GM18870 (cell line): Measurements from ENCODE around the gene WBP4.

Experiments
- ATAC-seq: cut with Tn5 transposase; IDR thresholded peaks from one replicate; pipeline ENCODE4 v1.9.1; 2021; ENCODE audit warnings: moderate library complexity; ENCODE audit not compliant: unreplicated experiment

WBP4 gene

DNA sequence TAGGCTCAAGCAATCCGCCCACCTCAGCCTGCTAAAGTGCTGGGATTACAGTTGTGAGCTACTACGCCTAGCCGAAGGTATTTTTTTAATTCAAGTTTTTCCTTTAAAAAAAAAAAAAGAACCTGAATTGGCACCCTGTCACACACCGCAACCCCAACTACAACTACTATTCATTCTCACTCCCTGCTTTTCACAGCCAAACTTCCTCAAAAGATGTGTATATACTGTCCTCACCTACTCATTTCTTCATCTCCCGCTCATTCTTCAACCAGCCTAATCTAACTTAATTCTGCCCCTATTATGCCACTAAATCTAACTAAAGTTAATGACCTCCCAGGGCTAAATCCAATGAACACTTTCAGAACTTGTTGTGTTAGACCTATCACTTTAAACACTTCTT, 12.7 kb upstream of the WBP4 start:
- no peak for ATAC-seq

DNA sequence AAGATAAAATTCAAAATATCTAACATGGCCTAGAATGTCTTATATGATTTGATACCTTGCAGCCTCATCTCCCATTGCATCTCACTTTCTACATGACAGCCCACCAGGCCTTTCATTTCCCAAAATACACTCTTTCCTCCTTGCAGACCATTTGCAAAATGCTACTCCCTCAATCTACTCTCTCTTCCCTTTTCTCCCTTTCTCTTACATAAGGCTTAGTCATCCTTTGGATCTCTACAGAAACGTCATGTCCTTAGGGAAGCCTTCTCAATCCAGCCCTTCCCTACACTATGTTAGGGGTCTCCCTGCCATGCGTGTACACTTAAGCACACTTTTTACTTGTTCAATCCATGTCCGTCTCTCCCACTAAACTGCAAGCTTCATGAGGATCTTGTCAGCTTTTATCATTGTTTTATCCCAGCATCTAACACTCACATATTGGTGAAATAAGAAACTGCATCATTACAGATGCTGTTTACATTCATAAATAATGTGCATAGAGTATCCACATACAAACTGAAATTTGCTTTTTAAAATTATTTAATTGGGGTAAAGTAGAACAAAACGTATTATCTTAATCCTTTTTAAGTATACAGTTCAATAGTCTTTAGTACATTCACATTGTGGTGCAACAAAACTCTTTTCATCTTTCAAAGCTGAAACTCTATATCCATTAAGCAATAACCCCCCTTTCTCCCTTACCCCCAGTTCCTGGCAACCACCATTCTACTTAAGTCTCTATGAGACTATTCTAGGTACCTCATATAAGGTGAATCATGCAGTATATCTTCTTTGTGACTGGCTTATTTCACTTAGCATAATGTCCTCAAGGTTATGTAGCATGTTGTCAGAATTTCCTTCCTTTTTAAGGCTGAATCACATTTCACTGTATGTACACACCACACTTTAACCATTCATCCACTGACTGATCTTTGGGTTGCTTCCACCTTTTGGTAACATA, 11.5 kb upstream of the WBP4 start:
- ATAC-seq, result no peak

DNA sequence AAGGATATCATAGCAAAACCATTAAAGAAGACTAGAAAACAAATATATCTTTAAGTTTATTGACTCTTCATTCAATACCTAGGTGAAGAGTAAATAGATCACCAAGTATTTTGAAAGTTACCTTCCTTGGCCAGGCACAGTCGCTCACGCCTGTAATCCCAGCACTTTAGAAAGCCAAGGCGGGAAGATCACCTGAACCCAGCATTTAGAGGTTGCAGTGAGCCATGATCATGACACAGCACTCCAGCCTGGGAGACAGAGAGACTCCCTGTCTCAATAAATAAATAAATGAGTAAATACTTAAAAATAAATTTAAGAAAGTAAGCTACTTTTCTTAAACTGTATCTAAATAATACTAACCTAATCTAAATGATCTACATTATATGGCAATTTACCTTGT, 8.9 kb upstream of the WBP4 start:
- no peak for ATAC-seq

DNA sequence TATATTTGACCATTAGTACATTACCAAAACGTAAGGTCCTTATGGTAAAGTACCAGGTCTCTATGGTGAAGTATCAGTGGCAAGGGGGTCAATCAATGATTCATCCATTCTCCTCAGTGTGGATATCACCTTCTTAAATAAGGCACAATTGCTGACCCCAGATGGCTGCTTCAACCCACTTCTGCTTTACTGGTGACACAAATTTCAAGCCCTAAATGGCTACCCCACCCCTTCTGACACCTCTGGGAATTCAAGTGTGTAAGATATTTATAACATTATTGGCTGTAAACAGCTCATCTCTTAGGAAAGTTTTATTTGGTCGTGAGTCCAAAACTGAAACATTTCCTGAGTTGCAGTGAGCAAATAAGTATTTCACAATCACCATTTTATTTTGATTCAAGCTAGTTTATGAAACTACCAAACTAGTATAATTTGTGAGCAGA, 7.9 kb upstream of the WBP4 start:
- peak; percentile 72 for ATAC-seq

DNA sequence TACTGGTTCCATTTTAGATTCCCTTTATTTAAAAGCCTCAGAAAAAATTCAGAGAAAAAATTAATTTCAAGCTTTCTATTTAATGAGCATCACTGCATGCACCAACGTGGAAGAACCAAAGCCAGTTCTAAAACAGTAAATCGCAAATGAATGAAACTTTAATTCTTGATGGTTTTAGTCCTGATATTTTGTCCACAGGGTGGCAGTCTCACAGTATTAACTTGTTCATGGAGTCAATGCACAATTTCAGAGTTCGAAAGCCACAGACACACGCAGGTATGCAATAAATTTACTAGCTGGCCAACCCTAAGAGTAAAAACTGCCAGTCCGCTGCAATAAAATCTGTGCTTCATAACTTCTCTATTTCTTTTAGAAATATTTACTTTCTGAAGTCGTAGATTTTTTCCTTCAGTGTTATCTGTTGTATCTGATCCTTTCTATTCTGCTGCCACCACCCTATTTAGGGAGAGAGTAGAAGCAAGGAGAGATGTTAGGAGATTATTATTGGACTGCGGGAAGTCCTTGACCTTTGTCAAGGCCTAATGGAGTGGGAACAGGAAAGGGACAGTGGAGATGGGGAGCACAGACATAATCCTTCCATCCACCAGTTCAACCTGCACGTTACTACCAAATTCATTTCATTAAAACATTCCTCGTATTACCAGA, 7.0 kb upstream of the WBP4 start:
- no peak for ATAC-seq

DNA sequence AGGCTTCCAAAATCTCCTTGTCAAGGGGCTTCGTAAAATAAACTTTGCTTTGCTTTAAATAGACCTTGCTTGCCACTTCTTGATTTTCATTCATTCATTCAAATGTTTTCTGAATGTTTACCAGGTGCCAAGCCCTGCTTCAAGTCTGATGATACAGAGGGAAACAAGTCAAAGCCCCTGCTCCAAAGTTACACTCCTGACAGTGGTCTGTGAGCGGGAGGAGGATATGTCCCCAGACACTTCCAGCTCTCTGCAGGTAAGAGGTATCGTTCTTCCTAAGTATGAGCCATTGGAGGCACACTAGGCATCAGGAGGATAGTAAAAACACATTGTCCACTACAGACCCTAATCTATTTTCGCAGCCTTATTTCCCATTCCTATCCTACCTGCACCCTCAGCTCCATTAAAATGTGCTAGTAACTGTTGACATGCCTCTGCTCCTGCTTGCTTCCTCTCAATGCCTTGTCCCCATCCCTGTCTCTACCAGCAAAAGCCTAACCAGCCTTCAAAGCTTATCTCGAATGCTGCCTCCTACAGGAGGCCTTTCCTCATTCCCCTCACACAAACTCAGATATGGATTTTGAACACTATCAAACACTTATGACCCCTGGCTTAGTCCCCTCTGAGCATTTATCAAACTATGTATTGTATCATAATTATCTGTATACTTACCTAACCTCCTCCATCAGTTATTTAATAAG, 6.2 kb upstream of the WBP4 start:
- no peak for ATAC-seq

DNA sequence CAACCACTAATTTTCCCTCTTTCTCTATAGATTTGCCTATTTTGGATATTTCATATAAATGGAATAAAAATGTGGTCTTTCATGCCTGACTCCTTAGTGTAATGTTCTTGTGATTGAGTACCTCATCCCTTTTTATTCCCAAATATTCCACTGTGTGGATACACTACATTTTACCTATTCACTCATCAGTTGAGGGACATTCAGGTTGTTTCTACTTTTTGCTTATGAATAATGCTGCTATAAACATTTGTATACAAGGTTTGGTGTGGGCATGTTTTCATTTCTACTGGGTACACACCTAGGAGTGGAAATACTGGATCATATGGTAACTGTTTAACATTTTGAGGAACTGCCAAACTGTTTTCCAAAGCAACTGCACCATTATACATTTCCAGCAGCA, 5.1 kb upstream of the WBP4 start:
- no peak for ATAC-seq

DNA sequence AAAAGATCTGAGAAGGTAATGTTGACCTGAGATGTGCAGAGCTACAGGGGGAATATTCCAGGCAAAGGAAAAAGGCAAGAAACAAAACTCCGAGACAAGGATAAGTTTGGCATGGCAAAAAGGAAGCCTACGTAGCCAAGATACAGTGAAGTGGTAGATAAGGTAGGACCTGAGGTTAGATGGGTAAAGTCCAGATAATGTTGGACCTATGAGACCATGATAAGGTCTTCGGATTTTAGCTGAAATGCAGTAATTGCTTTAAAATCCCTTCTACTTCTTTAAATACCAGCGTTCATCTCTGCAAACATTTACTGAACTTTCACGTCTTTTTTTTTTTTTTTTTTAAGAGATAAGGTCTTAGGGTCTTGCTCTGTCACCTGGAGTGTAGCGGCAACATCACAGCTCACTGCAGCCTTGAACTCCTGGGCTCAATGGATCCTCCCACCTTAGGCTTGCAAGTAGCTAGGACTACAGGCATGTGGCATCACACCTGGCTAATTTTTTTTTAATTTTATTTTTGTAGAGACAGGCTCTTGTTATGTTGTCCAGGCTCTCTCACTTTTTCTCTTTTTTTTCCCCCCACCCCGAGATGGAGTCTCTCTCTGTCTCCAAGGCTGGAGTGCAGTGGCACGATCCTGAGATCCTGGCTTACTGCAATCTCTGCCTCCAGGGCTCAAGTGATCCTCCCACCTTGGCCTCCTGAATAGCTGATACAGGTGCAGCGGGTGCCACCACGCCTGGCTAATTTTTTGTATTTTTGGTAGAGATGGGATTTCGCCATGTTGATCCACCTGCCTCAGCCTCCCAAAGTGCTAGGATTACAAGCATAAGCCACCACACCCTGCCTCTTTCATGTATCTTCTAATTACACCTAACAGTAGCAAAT, 4.2 kb upstream of the WBP4 start:
- no peak for ATAC-seq

DNA sequence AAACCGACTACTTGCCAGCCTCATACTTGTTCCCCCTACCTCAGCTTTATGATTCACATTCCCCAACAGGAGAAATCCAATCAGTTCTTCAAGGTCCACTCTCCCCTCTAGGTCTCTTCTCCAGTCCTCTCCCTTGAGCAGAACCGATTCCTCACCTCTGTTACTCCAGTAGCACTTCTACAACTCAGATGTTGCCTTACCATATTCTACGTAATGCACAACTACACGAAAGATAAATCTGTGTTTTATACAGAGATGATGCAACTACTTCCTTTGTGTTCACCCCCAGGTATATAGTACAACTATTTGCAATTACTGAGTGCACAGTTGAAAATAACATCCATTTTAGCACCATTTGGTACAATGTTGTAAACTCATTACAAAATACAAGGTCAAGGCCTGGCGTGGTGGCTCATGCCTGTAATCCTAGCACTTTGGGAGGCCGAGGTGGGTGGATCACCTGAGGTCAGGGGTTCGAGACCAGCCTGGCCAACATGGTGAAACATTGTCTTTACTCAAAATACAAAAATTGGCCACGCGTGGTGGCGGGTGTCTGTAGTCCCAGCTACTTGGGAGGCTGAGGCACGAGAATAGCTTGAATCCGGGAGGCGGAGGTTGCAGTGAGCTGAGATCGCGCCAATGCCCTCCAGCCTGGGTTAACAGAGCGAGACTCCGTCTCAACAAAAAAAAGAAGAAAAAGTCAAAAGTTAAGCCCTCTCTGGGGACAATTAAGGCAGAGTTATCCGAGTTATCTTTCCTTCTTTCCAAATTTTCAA, 2.8 kb upstream of the WBP4 start:
- ATAC-seq, result no peak

DNA sequence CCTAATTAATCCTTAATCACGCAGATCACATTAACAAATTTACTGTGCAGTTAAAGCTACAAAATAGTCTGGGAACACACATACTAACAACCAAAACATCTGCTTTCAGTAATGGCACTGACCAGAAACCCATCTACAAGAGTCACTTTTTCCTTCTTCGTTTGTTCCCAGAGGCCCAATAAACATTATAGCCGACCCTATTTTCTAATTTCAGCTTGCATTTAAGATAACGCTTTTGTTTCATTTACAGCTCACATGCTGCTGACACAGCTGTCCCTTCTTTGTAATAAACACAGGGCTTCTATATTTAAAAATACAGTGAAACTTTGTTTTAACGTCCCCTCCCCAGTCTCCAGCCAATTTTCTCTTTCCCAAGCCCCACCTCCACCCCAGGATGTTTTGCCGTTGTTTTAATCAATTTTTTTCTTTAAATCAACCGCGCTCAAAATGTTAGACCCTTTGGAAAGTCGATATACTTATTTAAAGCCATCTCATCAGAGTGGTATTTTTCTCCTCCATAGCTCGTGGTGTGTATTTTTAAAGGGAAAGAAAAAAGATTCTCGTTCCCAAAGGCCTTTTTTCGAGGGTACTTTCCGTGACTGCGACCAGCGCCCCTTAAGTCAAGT, 1.7 kb upstream of the WBP4 start:
- no peak for ATAC-seq

DNA sequence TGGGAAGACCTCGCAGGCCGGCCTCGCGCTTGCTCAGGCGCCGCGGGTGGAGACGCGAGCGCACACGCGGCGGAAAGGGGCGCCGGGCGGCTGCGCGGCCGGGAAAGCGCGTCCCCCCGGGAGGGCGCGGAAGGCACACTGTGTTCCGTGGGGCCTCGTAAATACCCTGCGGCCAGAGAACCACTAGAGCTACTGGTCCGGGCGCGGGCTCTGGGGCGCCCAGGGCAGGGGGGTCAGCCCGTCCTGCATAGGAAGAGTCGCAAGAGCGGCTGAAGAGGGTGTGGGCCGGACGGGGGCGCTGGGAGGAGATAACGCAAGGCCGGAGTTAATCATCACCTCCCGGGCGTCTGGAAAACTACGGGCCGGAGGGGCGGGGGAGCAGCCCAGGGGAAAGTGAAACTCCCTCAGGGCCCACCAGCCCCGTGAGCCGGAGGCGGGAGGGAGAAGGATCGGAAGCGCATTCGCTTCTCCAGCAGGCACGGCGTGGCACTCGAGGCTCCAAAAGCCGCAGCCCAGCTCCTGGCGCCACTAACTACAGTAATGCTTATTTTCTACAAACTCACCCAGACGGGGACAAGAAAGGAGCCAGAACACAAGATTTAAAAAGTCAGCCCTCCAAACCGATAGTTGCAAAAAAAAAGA, 1.1 kb upstream of the WBP4 start:
- peak; percentile 19 for ATAC-seq

DNA sequence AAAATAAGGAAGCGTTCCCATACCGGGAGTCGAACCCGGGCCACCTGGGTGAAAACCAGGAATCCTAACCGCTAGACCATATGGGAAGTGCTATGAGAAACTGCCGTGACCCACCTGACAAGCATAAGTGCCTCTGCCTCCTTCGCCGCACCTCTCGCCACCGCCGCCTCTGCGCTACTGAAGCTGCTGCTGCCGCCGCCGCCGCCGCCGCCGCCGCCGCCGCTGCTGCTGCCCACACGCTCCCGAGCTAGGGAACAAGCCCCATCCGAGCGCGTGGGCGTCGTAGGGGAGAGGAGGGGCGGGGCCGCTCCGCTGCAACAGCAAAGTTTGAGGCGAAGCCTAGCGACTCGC, 610 bp upstream of the WBP4 start:
- peak; percentile 17 for ATAC-seq

DNA sequence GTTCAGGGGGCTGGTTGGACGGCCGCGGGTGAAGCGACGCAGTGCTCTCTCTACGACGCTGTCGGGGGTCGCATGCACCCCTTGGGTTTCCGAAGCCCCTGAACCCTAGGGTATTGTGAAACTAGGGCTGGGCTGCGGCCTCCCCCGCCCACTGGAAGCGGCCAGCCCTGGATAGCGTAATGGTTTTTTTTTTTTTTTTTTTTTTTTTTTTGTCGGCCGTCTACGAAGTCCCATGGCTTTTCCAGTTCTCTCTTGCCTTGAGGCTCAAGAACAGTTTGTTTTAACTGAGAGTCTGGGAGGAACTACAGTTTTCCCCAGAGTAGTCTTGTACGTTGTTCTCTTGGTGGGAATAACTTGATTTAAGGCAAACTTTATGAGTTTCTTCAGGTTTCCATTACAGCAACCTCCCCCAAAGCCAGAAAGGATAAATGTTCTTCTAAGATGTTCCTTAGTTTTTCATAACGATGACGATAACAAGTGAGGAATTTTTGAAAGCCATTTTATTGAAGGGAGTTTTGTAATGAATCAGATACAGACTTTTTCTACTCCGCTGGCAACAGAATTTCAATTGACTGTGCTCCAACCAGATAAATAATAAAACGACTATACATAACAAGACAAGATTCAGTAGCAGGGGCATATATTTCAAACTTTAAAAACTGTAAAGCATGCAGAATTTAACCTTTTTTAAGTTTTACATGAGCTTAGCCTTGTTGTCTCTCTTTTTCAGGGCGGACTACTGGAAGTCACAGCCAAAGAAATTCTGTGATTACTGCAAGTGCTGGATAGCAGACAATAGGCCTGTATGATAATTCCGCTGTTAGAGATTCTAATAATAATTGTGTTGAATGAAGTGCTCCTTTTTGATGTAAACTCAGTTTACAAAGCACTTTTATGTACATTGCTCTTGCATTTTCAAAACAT, 867 bp downstream of the WBP4 start:
- peak; percentile 31 for ATAC-seq

DNA sequence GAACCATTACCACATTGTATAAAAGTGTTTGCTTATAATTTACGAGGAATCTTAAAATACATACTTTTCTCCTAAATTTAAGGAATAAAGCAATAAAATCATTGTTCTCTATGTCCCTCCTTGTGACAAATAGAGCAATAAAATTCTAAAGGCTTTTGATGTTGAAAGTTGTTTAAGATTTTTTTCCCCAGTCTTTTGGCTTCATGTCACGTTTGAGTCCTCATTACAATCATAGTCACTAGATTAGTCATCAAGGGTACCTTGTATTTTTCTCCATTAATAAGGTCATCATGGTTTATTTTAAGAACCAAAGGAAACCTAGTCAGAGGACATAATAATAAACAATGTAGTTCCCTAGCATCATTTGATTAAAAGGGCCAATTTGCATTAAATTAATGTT, 3.2 kb downstream of the WBP4 start:
- no peak for ATAC-seq

DNA sequence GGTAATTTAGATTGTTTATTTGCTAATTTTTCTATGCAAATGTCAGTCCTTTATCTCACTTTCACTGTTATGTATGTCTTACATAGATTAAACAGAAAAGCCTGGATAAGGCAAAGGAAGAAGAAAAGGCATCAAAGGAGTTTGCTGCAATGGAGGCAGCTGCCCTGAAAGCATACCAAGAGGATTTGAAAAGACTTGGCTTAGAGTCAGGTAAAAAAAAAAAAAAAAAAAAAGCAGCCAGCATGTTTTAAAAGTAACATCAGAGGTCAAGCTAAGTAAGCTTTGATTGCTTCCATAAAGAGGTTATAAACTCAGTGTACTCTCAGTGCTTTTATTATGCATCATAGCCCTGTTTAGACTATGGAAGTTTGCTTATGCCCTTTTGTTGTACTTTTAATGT, 3.8 kb downstream of the WBP4 start:
- ATAC-seq, result no peak

DNA sequence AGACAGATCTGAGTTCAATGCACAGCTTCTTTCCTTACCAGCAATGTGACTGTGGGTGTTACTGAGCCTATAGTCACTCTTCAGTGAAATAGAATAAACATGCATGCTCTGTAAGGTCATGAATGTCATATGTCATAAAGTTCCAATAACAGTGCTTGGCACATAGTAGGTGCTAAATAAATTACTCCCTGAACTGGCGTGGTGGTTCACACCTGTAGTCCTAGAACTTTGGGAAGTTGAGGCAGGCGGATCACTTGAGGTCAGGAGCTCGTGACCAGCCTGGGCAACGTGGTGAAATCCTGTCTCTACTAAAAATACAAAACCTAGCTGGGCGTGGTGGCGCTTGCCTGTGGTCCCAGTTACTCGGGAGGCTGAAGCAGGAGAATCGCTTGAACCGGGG, 13.2 kb downstream of the WBP4 start:
- ATAC-seq, result no peak

DNA sequence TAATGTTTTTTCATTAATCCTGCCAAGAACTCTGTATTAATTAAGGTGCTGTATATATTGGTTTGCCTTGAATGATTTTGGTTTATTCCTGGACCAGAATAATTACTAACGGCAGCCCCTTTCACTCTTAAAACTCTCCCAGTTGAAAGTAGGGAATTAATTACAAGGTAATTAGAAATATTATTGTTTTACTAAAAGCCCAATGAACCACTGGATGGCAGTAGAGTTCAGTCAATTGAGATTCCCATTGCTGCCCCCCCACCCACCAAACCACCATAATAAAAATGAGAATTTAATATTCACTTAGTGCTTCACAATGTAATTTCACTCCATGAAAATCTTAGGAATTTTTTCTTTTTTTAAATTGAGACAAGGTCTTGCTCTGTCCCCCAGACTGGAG, 13.7 kb downstream of the WBP4 start:
- no peak for ATAC-seq

DNA sequence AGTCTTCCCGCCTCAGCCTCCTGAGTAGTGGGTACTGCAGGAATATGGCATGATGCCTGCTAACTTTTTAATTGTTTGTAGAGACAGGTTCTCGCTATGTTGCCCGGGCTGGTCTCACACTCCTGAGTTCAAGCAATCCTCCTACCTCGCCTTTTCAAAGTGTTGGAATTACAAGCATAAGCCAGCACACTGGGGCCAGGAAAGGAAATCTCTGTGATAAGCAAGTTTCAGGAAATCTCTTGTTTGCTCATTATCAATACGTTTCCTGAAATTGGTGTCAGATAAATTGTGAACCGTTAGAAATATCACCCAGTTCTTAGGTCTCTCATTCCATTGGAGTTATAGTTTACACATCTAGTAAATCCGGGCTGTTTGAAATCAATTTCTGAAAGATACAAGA, 14.2 kb downstream of the WBP4 start:
- ATAC-seq, result no peak
